Measurements from ENCODE around the gene FZD2. TPM values are rescaled to one million over a fixed set of nuclear protein-coding genes. Genes with fewer than 3 reads are reported as not detected.
A peak's percentile ranks its signal among the peaks of the same experiment; 100 is the strongest.
"Not testable (repeated sequence)": the region's sequence is repeated elsewhere in the genome, so short reads cannot be mapped to it uniquely, and the experiment has no call there.

The FZD2 gene
- 14.5 TPM for polyA plus RNA-seq (ENCODE audit: insufficient read length)

- DNase-seq (ENCODE audit: low read depth), result peak; percentile 97
Observed at GRCh38 chr17:44556832-44557606, at the start of gene FZD2. Gene FZD2, plus strand, starts transcription at chr17:44557484. Its CDS starts 205 bp downstream, at chr17:44557689.

DNA sequence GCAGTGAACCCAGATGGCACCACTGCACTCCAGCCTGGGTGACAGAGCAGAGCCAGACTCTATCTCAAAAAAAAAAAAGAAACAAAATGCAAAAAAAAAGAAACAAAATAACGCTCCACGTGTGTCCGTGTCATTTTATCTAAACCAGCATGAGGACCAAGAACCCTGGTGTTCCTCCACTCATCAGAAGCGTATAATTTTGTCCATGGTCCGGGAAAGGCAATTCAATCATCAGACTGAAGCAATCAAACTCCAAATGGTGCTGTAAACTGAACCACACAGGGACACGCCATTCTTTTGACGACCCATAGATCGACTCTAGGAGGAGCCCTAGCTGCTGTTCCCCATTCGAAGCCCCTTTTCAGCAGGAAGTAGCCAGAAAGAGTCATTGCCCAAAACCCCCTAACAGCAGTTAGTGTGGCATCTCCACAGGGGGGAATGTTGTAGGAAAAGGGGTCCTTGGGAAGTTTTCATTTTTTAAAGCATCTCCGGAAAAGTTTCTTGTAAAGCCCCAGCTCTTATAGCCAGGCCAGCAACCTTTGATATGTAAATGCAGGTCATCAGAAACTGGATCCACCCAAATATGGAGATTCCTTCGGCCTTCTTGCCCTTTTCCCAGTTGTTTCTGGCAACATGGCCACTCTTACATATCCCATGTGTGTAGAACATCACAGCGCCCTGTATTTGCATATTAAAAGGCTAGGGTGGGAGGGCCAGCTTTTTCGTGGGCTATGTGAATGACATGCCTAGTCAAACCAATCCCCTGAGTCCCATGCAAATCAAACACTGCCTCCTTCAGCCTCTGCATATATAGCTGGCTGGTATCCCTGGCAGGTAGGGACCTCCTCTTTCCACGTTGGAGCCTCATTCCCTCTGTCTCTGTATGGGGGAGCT, 45.8 kb upstream of the FZD2 start:
- DNase-seq (ENCODE audit: low read depth), result not testable (repeated sequence)

- DNase-seq (ENCODE audit: low read depth), result no peak
Observed at GRCh38 chr17:44518032-44518431, 39.3 kb upstream of the FZD2 start.

DNA sequence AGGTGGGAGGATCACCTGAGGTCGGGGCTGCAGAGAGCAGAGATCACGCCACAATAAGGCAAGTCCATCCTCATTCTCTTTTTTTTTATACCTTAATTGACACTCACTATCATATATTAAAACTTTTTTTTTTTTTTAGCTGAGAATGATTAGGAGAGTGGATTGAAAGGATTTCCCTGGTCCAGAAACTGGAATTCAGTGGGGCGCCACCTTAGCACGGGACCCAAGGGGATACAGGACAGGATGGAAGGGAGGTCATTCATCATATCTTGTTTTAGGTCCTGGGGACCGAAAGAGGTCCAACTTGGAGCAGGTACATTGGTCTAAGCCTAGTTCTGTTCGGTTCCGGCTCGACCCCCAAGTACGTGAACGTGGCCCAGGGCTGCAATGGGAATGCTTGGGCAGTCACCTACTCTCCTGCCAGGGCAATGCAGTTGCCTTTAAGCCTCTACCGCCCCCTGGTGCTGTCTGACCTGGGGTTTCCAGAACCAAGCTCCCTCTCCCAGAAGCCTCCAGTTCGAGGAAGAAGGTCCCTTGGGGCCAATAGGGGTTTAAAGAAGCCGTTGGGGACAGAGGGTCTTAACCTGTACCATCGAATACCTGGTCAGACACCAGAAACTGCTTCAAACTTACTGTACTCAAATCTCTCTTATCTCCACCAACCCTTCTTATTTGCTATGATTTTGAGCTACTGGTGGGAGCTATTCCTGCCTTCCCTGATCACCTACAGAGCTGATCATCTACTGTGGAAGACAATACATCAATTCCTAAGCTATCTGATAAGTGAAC, 34.2 kb upstream of the FZD2 start:
- no peak for DNase-seq (ENCODE audit: low read depth)

DNA sequence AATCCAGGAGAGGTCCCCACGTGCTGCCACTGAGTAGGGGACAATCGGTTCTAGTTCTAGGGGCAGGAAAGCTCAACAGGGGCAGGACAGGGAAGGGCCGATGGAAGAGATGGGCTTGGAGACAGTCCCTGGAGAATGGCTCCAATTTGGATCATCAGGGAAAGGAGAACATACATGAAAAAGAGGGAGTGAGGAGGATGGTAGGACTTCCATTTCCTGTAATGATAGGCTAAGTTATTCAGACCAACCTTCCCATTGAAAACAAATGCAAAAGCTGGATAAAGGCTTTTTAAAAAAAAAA, 33.7 kb upstream of the FZD2 start:
- no peak for DNase-seq (ENCODE audit: low read depth)

GRCh38 chr17:44527102-44527501, 30.2 kb upstream of the FZD2 start:
- DNase-seq (ENCODE audit: low read depth), result no peak

GRCh38 chr17:44527954-44528353, 29.3 kb upstream of the FZD2 start:
- DNase-seq (ENCODE audit: low read depth), result no peak

- DNase-seq (ENCODE audit: low read depth), result no peak
Observed at GRCh38 chr17:44529864-44530263, 27.4 kb upstream of the FZD2 start.

DNA sequence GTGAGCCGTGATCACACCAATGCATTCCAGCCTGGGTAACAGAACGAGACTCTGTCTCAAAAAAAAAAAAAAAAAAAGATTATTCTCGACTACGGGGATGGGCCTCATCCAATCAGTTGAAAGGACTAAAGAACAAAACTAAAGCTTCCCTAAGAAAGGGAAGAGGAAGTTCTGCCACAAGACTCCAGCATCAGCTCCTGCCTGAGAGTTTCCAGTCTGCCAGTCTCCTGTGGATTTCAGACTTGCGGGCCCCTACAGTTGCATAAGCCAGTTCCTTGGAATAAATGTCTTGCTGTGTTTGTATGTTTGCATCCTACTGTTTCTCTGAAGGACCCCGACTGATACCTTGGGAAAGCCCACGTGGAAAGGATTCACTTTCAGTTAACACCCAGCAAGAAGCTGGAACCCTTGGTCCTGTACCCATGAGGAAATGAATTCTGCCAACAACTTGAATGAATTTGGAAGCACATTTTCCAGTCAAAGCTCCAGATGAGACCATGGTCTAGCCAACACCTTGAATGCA, 26.3 kb upstream of the FZD2 start:
- no peak for DNase-seq (ENCODE audit: low read depth)

GRCh38 chr17:44533533-44534246, 23.6 kb upstream of the FZD2 start:
- DNase-seq (ENCODE audit: low read depth), result peak; percentile 65

DNA sequence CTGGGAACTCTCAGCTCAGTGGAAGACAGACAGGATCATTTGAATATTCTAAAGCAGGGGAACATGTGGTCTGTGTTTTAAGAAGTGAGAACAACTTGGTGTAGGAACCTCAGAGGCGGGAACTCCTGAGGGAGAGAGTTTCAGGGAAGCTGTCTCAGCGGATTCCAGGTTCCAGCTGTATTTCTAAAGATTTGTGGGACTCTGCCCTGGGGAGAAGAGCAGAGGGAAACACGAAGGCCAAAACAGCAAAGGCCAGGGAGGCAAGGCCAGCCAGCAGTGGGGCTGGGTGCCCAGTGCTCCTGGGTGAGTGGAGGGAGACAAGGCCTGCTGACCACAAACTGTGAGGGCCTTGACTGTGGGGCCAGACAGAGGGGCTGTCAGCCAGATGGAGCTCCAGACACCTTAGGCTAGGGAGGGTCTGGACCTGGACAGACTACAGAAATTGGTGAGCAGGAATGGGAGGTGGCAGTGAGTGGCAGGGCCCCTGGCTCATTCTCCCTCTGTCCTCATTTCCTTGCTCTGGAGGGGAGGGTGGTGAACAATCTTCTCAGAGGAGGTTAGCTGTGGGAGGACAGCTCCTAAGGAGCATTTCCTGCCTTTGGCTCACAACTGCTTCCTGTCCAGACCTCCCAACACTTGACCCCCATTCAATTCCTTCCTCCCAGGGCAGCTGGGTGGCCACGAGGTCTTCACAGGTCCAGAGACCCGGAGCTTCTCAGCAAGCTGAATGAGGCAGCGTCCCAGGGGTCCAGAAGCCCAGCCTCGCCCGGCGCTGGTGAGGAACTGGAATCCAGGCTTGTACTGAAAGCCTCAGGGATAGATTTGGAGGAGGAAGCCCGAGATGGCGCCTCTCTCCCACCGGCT, 21.0 kb upstream of the FZD2 start:
- no peak for DNase-seq (ENCODE audit: low read depth)

DNA sequence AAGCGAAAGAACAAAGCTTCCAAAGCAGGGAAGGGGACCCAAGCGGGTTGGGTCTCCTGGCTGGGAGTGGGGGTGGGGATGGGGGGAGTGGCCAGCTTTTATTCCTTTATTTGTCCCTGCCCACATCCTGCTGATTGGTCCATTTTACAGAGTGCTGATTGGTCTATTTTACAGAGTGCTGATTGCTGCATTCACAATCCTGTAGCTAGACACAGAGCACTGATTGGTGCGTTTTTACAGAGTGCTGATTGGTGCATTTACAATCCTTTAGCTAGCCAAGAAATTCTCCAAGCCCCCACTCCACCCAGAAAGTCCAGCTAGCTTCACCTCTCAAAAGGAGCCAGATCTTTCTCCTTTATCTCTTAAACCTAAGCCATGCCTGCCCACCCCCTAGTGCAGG, 19.4 kb upstream of the FZD2 start:
- not testable (repeated sequence) for DNase-seq (ENCODE audit: low read depth)

DNA sequence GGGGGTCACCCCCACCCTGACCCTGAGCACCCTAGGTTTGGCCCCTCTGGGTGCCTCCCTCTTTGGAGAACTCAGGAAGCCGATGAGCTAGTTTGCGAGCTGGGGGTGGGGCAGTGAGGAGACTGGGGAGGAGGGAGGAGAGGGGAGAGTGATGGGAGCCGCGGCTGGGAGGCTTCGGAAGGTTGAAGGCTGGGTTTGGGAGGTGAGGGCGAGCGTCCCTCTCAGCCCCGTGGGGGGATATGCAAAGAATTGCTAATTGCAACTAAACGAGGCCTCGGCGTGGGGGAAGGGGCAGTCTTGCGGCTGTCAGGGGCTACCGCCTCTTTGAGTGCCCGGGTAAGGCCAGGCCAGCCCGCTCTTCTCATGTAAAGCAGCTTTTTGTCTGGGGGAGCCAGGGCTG, 17.6 kb upstream of the FZD2 start:
- DNase-seq (ENCODE audit: low read depth), result no peak

GRCh38 chr17:44540246-44541084, 16.8 kb upstream of the FZD2 start:
- no peak for DNase-seq (ENCODE audit: low read depth)

GRCh38 chr17:44541884-44542581, 15.3 kb upstream of the FZD2 start:
- no peak for DNase-seq (ENCODE audit: low read depth)

DNA sequence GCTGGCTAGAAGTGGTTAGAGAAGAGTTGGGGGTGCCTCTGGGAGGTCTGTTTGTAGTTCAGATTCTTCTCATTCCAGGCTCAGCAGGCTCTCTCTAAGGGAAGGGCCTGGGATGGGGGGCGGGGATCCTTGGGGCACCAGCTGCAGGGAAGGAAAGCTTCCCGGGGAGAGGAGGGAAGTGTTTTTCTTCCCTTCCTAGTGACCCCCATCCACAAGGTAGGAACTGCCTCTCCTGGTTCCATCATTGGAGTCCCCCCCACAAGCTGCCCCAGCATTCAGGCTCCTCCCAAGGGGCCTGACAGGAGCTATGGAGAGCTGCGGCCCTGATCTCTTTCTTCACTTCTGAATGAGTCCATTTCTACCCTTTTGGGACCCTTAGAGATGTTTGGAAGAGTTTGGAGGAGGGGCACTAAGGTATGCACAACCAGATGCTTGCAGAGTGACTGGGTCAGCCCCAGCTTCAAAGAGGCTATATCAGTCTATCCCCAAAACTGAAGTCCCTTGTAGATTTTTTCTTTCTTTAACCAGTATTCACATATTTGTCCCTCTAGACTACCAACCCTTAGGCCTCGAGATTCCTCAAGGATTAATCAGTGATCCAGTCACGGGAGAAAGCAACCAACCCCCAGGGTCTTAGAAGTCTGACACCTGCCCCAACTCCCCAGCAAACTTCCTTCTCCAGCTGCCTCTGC, 13.9 kb upstream of the FZD2 start:
- no peak for DNase-seq (ENCODE audit: low read depth)

- no peak for DNase-seq (ENCODE audit: low read depth)
Observed at GRCh38 chr17:44543905-44544523, 13.3 kb upstream of the FZD2 start.
